GM12878 (cell line): ENCODE measurements around the gene GOLIM4. TPM values are rescaled to one million over a fixed set of nuclear protein-coding genes. Genes with fewer than 3 reads are reported as not detected.
A peak's percentile ranks its signal among the peaks of the same experiment; 100 is the strongest.

Experiments
- ATAC-seq: fragments of 200-7000 bp; cut with Tn5 transposase; 3 replicates; pipeline ENCODE4 v1.9.1; 2020; ENCODE audit warnings: mild to moderate bottlenecking, moderate library complexity
- BruUV-seq: library from RNA; stranded (reverse); fragments of 400-500 nt; replicated peaks from 2 replicates; lab custom pipeline; 2021; lab: Mats Ljungman, UMichigan
- CTCF ChIA-PET: fragments of 300-600 bp; sonication (Branson Sonifier 250); formaldehyde crosslinking; extraction: SDS; loops from one replicate; lab custom pipeline; 2021; ENCODE audit warnings: inconsistent platforms; lab: Yijun Ruan, JAX
- POLR2A ChIA-PET: fragments of 350-600 bp; formaldehyde crosslinking; extraction: SDS; loops from one replicate; lab custom pipeline; 2021; ENCODE audit warnings: inconsistent platforms; lab: Charles Lee
- RAD21 ChIA-PET: fragments of 300-600 bp; sonication (Branson Sonifier 250); formaldehyde crosslinking; loops from one replicate; lab custom pipeline; 2023; ENCODE audit warnings: antibody characterized with exemption; ENCODE audit not compliant: unreplicated experiment; lab: Charles Lee
- SMC1A ChIA-PET: fragments of 300-600 bp; sonication (Branson Sonifier 250); formaldehyde crosslinking; loops from one replicate; lab custom pipeline; 2023; ENCODE audit not compliant: unreplicated experiment, uncharacterized antibody; lab: Charles Lee
- DNase-seq: peaks from one replicate; pipeline ENCODE4 v3.0.0-alpha.2; 2011; ENCODE audit warnings: low read depth, low spot score
- FAIRE-seq: peaks from 3 replicates; lab custom pipeline; 2011; peaks lifted over from hg19 to GRCh38; lab: Jason Lieb, UNC
- H2AFZ ChIP-seq: 2 replicates; pipeline ENCODE4 v1.6.0; 2011; ENCODE audit warnings: low read depth, low read length, control low read depth; ENCODE audit not compliant: control insufficient read depth
- H3K27ac ChIP-seq: 2 replicates; pipeline ENCODE4 v1.5.1; 2011; ENCODE audit warnings: control low read depth; ENCODE audit not compliant: control insufficient read depth, insufficient read depth
- H3K27me3 ChIP-seq, 2 experiments: replicated peaks in 1 of 2; 2 replicates each; pipeline versions ENCODE4 v1.6.0 to v1.6.1; 2011; ENCODE audit warnings: low read length in 1 of 2; ENCODE audit not compliant: control insufficient read depth in 2 of 2, insufficient read depth in 2 of 2
- H3K36me3 ChIP-seq, 2 experiments: 2 replicates each; pipeline ENCODE4 v1.5.1; 2011; ENCODE audit warnings: low read length in 1 of 2; ENCODE audit not compliant: control insufficient read depth in 2 of 2, insufficient read depth in 2 of 2
- H3K4me1 ChIP-seq: 2 replicates; pipeline ENCODE4 v1.6.1; 2011; ENCODE audit warnings: mild to moderate bottlenecking, low read length, moderate library complexity, mixed read lengths; ENCODE audit not compliant: control insufficient read depth, insufficient read depth
- H3K4me2 ChIP-seq: 2 replicates; pipeline ENCODE4 v1.6.0; 2011; ENCODE audit warnings: control low read depth; ENCODE audit not compliant: control insufficient read depth, insufficient read depth
- H3K4me3 ChIP-seq: fragments of 200-600 bp; sonication (generic); 2 replicates; pipeline ENCODE4 v1.5.1; 2016
- H3K79me2 ChIP-seq: 2 replicates; pipeline ENCODE4 v1.6.0; 2011; ENCODE audit warnings: low read length; ENCODE audit not compliant: control insufficient read depth, insufficient read depth
- H3K9ac ChIP-seq: 2 replicates; pipeline ENCODE4 v1.8.0; 2011; ENCODE audit warnings: low read length, control low read depth, mixed read lengths; ENCODE audit not compliant: control insufficient read depth, insufficient read depth
- H3K9me3 ChIP-seq: replicated peaks from 3 replicates; pipeline ENCODE4 v1.5.1; 2011; ENCODE audit warnings: mild to moderate bottlenecking, low read length; ENCODE audit not compliant: control insufficient read depth, insufficient read depth
- H4K20me1 ChIP-seq: 2 replicates; pipeline ENCODE4 v1.6.0; 2011; ENCODE audit not compliant: control insufficient read depth, insufficient read depth
- ASH2L ChIP-seq: fragments of 300-600, 200-600 bp; sonication (generic); IDR thresholded peaks from 2 replicates; pipeline ENCODE4 v1.6.1; 2017; ENCODE audit warnings: low read depth, mild to moderate bottlenecking, borderline replicate concordance
- IRF4 ChIP-seq: IDR thresholded peaks from 2 replicates; pipeline ENCODE4 v1.6.1; 2011; ENCODE audit warnings: low read depth, low read length
- MYB ChIP-seq: fragments of 150-350 bp; IDR thresholded peaks from 2 replicates; pipeline ENCODE4 v1.6.1; 2014; ENCODE audit warnings: mild to moderate bottlenecking, low read depth, low read length, borderline replicate concordance
- NFIC ChIP-seq: IDR thresholded peaks from 2 replicates; pipeline ENCODE4 v1.6.1; 2012; ENCODE audit warnings: low read depth, mild to moderate bottlenecking, inconsistent platforms, low read length, moderate library complexity
- NR2F1 ChIP-seq: fragments of 450-650 bp; conservative IDR thresholded peaks from 2 replicates; pipeline ENCODE4 v1.6.1; 2017; ENCODE audit warnings: mild to moderate bottlenecking
- POU2F2 ChIP-seq: IDR thresholded peaks from 3 replicates; pipeline ENCODE4 v1.6.1; 2011; ENCODE audit warnings: low read depth, mild to moderate bottlenecking, low read length, borderline replicate concordance
- SRF ChIP-seq, 2 experiments: IDR thresholded peaks; 2 replicates each; pipeline ENCODE4 v1.6.1; 2011; ENCODE audit warnings: low read depth in 2 of 2, low read length in 2 of 2, mild to moderate bottlenecking in 1 of 2, moderate library complexity in 1 of 2
- SUPT20H ChIP-seq: IDR thresholded peaks from 2 replicates; pipeline ENCODE4 v1.6.1; 2011; ENCODE audit warnings: low read depth, mild to moderate bottlenecking, low read length, moderate library complexity, borderline replicate concordance; ENCODE audit not compliant: control insufficient read depth
- WGBS: methylation state at CpG from one replicate; pipeline ENCODE4 v1.1.6; 2016; ENCODE audit warnings: low lambda C conversion rate; ENCODE audit not compliant: insufficient replicate concordance, insufficient coverage; ENCODE audit errors: missing lambda C conversion rate; 5-methylcytosine and 5-hydroxymethylcytosine counted together
- in situ Hi-C: fragments of 300-500 bp; cut with MboI; formaldehyde crosslinking; loops from 9 replicates; pipeline ENCODE4 v1.14.3; 2018; ENCODE audit warnings: mixed read lengths
- intact Hi-C: fragments of 100-400 bp; cut with micrococcal nuclease; formaldehyde crosslinking; loops from one replicate; pipeline ENCODE4 v1.14.2; 2022; ENCODE audit not compliant: unreplicated experiment
- polyA plus RNA-seq, 11 experiments: library from polyadenylated mRNA; depleted of rRNA in 4 of 11; unstranded in 6 of 11; stranded (reverse) in 5 of 11; fragments of >200 nt; fragmentation: Nextera tagmentation in 4 of 11; fragmentation: Illumina TruSeq in 1 of 11; extraction: Ambion mirVana in 4 of 11; extraction: Trizol in 1 of 11; gene quantifications; 1 replicate in 1 of 11; 2 replicates in 10 of 11; pipeline versions ENCODE4 v1.2.1 to v1.2.3, GENCODE V29; 2011 to 2016; ENCODE audit warnings: inconsistent platforms in 2 of 11, missing spikeins in 2 of 11, low read depth in 1 of 11
- total RNA-seq, 4 experiments: library from RNA; depleted of rRNA in 3 of 4; stranded (reverse); fragments of >200 nt in 3 of 4; fragmentation: Illumina TruSeq in 1 of 4; extraction: Trizol in 1 of 4; gene quantifications; 2 replicates each; pipeline versions ENCODE4 v1.2.1 to v1.2.3, GENCODE V29; 2013 to 2021
- TF ChIP-seq, protein P1 (sequence below): IDR thresholded peaks from 2 replicates; pipeline ENCODE4 v1.6.1; 2011; ENCODE audit warnings: borderline replicate concordance, low read depth, mild to moderate bottlenecking, moderate library complexity, mixed read lengths, low read length; ENCODE audit not compliant: insufficient read depth; ENCODE audit errors: extremely low read length
- TF ChIP-seq, protein P2 (sequence below): fragments of 450-650 bp; formaldehyde crosslinking; IDR thresholded peaks from 2 replicates; pipeline ENCODE4 v1.4.0; 2022; ENCODE audit warnings: mild to moderate bottlenecking, moderate library complexity
- TF ChIP-seq, protein P3 (sequence below): fragments of 450-650 bp; IDR thresholded peaks from 2 replicates; pipeline ENCODE4 v1.6.1; 2017; ENCODE audit warnings: antibody characterized with exemption, mild to moderate bottlenecking, moderate library complexity

Gene GOLIM4
- total and polyA plus RNA-seq, 10 of the 15 experiments (the other 5 are each of a cell fraction or from before 2014, with no cell fraction given): 11.1 to 32.4 (median 19.3) TPM

DNA sequence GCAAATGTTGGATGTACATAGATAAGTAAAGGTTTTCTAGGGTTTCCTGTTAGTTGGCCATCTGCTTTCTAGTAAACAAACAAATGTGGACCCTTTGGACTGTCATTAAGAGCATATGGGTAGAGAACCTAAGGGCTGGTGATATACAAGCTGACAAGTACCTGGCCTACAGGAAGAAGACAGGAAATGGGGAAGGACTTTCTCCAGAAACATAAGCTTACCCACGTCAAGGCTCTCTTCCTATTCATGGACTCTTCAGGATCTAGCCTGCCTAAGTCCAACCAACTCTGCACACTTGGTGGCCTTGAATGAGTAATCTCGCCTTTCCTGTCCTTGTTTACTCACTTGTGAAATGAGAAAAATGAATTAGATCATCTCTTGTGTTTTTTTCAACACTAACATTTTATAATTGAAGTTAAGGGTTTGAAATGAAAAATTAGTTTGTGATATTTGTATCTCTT lies 22.2 kb upstream of the GOLIM4 start:
- in situ Hi-C loops: no loop called here
- RAD21 ChIA-PET: no interaction called here
- no peak overlapping the region for H2AFZ ChIP-seq

DNA sequence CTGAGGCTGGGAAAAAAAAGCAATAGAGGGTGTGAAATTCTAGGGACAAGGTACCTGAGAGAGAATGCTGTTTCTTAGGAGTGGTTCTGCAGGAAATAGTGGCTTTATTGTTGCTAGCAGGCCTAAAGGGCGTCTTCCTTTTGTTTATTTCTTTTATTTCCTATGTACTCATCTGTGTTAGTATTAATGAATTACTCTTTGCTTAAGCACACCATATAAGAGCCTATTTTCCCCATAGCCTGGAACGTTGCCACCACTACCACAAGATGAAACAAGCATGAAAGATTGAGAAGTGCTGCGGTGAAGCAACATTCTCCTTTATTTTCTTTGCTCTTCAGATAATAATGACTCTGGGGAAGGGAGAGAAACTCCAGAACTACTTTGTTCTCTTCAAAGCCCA lies 21.3 kb upstream of the GOLIM4 start:
- no TSS peak for BruUV-seq
- no peaks in the 10 kb centered on the region for H3K27me3 ChIP-seq
- intact Hi-C loops: no loop called here
- no peak overlapping the region for H3K9ac ChIP-seq
- DNase-seq (no peak), ATAC-seq (no peak), FAIRE-seq (no peak)
- H3K9me3 ChIP-seq: no peaks in the 10 kb centered on the region
- H3K4me2 ChIP-seq: no peak overlapping the region
- no peaks in the 10 kb centered on the region for H4K20me1 ChIP-seq
- no peaks in the 10 kb centered on the region for H3K79me2 ChIP-seq
- ChIA-PET POLR2A (no interaction called here), RAD21 (no interaction called here), SMC1A (no interaction called here), CTCF (no interaction called here)
- H3K36me3 ChIP-seq: no peaks in the 10 kb centered on the region
- H3K4me1 ChIP-seq: no peaks in the 10 kb centered on the region
- in situ Hi-C loops: no loop called here
- no peak overlapping the region for H3K4me3 ChIP-seq
- 35% methylated on average over 3 of the region's 3 CpGs for WGBS
- H3K27ac ChIP-seq: no peak overlapping the region
- H2AFZ ChIP-seq: no peak overlapping the region
- TF ChIP-seq, protein P1, sequence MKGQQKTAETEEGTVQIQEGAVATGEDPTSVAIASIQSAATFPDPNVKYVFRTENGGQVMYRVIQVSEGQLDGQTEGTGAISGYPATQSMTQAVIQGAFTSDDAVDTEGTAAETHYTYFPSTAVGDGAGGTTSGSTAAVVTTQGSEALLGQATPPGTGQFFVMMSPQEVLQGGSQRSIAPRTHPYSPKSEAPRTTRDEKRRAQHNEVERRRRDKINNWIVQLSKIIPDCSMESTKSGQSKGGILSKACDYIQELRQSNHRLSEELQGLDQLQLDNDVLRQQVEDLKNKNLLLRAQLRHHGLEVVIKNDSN: no peak
- no peak for TF ChIP-seq NR2F1
- TF ChIP-seq, protein P2, sequence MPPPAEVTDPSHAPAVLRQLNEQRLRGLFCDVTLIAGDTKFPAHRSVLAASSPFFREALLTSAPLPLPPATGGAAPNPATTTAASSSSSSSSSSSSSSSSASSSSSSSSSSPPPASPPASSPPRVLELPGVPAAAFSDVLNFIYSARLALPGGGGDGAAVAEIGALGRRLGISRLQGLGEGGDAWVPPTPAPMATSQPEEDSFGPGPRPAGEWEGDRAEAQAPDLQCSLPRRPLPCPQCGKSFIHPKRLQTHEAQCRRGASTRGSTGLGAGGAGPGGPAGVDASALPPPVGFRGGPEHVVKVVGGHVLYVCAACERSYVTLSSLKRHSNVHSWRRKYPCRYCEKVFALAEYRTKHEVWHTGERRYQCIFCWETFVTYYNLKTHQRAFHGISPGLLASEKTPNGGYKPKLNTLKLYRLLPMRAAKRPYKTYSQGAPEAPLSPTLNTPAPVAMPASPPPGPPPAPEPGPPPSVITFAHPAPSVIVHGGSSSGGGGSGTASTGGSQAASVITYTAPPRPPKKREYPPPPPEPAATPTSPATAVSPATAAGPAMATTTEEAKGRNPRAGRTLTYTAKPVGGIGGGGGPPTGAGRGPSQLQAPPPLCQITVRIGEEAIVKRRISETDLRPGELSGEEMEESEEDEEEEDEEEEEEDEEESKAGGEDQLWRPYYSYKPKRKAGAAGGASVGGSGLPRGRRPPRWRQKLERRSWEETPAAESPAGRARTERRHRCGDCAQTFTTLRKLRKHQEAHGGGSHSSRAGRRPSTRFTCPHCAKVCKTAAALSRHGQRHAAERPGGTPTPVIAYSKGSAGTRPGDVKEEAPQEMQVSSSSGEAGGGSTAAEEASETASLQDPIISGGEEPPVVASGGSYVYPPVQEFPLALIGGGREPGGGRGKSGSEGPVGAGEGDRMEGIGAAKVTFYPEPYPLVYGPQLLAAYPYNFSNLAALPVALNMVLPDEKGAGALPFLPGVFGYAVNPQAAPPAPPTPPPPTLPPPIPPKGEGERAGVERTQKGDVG: no peak
- no peak for TF ChIP-seq ASH2L
- TF ChIP-seq POU2F2: no peak
- no peak for TF ChIP-seq MYB
- TF ChIP-seq SRF (IDR thresholded peaks at IDR 0.05; ENCODE audit: low read depth in 2 of 2, low read length in 2 of 2): no peak
- TF ChIP-seq IRF4: no peak
- TF ChIP-seq, protein P3, sequence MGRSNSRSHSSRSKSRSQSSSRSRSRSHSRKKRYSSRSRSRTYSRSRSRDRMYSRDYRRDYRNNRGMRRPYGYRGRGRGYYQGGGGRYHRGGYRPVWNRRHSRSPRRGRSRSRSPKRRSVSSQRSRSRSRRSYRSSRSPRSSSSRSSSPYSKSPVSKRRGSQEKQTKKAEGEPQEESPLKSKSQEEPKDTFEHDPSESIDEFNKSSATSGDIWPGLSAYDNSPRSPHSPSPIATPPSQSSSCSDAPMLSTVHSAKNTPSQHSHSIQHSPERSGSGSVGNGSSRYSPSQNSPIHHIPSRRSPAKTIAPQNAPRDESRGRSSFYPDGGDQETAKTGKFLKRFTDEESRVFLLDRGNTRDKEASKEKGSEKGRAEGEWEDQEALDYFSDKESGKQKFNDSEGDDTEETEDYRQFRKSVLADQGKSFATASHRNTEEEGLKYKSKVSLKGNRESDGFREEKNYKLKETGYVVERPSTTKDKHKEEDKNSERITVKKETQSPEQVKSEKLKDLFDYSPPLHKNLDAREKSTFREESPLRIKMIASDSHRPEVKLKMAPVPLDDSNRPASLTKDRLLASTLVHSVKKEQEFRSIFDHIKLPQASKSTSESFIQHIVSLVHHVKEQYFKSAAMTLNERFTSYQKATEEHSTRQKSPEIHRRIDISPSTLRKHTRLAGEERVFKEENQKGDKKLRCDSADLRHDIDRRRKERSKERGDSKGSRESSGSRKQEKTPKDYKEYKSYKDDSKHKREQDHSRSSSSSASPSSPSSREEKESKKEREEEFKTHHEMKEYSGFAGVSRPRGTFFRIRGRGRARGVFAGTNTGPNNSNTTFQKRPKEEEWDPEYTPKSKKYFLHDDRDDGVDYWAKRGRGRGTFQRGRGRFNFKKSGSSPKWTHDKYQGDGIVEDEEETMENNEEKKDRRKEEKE: no peak

More for the DNA sequence above, 22.2 kb upstream of the GOLIM4 start:
- Histone ChIP-seq H3K27me3 (no peaks in the 10 kb centered on the region), H3K9ac (no peak overlapping the region), H3K4me1 (no peaks in the 10 kb centered on the region), H3K36me3 (no peaks in the 10 kb centered on the region), H3K9me3 (no peaks in the 10 kb centered on the region), H3K79me2 (no peaks in the 10 kb centered on the region), H3K27ac (no peak overlapping the region), H4K20me1 (no peaks in the 10 kb centered on the region), H3K4me3 (no peak overlapping the region), H3K4me2 (no peak overlapping the region)
- 0% methylated on average over 2 of the region's 2 CpGs for WGBS
- no peak for DNase-seq
- ChIA-PET SMC1A (interaction anchor here (0.9 to 2.9 kb wide), 4 partner anchors 17 to 43 kb away, joined by 3 to 12 read pairs (median 6); no protein-coding TSS in a partner anchor), POLR2A (interaction anchor here (0.6 kb wide), 1 partner anchor 70 kb away, joined by 3 read pairs; no protein-coding TSS in a partner anchor), CTCF (no interaction called here)
- intact Hi-C loops: no loop called here
- TF ChIP-seq SUPT20H: no peak
- peak; percentile 24; the same call in 1 of the 2 replicates for TF ChIP-seq NFIC
- FAIRE-seq: no peak
- ATAC-seq: peak; percentile 61; the same call in 2 of the 3 replicates
- BruUV-seq: no TSS peak
